IMR-90 (cell line): ENCODE measurements around the gene RUNDC3A. TPM values are rescaled to one million over a fixed set of nuclear protein-coding genes. Genes with fewer than 3 reads are reported as not detected.

Experiments used
- ATAC-seq: fragments of 200-7000 bp; cut with Tn5 transposase; 2 replicates; pipeline ENCODE4 v1.9.1; 2020; ENCODE audit warnings: low read depth, mild to moderate bottlenecking, moderate library complexity
- BruUV-seq: library from RNA; stranded (reverse); fragments of 400-500 nt; replicated peaks from 2 replicates; lab custom pipeline; 2021; lab: Mats Ljungman, UMichigan
- CTCF ChIA-PET: fragments of 300-600 bp; formaldehyde crosslinking; extraction: SDS; loops from one replicate; lab custom pipeline; 2021; ENCODE audit warnings: antibody characterized with exemption; lab: Yijun Ruan, JAX
- POLR2A ChIA-PET: fragments of 300-600 bp; sonication (Branson Sonifier 250); formaldehyde crosslinking; loops from one replicate; lab custom pipeline; 2022; ENCODE audit warnings: antibody characterized with exemption; ENCODE audit not compliant: unreplicated experiment; lab: Charles Lee
- DNase-seq: peaks from one replicate; pipeline ENCODE4 v3.0.0; 2013
- H2AFZ ChIP-seq: replicated peaks from 2 replicates; pipeline ENCODE3; 2013; ENCODE audit warnings: low read length, mild to moderate bottlenecking; ENCODE audit not compliant: poor library complexity
- H2AK5ac ChIP-seq: 2 replicates; pipeline ENCODE4 v1.6.1; 2013; ENCODE audit warnings: low read depth, low read length, inconsistent platforms
- H2AK9ac ChIP-seq: replicated peaks from 2 replicates; pipeline ENCODE3; 2013; ENCODE audit warnings: mild to moderate bottlenecking, low read depth, low read length, moderate library complexity; ENCODE audit not compliant: poor library complexity
- H2BK120ac ChIP-seq: 2 replicates; pipeline ENCODE4 v1.6.1; 2013; ENCODE audit warnings: low read depth, low read length, inconsistent platforms
- H2BK15ac ChIP-seq: 3 replicates; pipeline ENCODE4 v1.6.1; 2013; ENCODE audit warnings: low read depth, low read length, inconsistent platforms
- H2BK20ac ChIP-seq: 2 replicates; pipeline ENCODE4 v1.6.1; 2013; ENCODE audit warnings: low read depth, mild to moderate bottlenecking, inconsistent platforms, low read length, moderate library complexity
- H2BK5ac ChIP-seq: 2 replicates; pipeline ENCODE4 v1.6.1; 2013; ENCODE audit warnings: mild to moderate bottlenecking, low read depth, low read length, inconsistent platforms; ENCODE audit not compliant: poor library complexity, severe bottlenecking
- H3K14ac ChIP-seq: replicated peaks from 2 replicates; pipeline ENCODE4 v1.6.1; 2013; ENCODE audit warnings: low read depth, low read length, inconsistent platforms
- H3K18ac ChIP-seq: 2 replicates; pipeline ENCODE4 v1.6.1; 2013; ENCODE audit warnings: low read depth, low read length, control low read depth
- H3K23ac ChIP-seq: 2 replicates; pipeline ENCODE4 v1.6.1; 2013; ENCODE audit warnings: low read depth, low read length, inconsistent platforms
- H3K27ac ChIP-seq: 2 replicates; pipeline ENCODE4 v1.5.1; 2013; ENCODE audit warnings: mild to moderate bottlenecking, control low read depth, low read length; ENCODE audit not compliant: insufficient read depth
- H3K27me3 ChIP-seq: 2 replicates; pipeline ENCODE4 v1.6.1; 2013; ENCODE audit warnings: low read length; ENCODE audit not compliant: control insufficient read depth, insufficient read depth
- H3K36me3 ChIP-seq: 2 replicates; pipeline ENCODE4 v1.6.1; 2013; ENCODE audit warnings: low read length, mixed read lengths; ENCODE audit not compliant: control insufficient read depth, insufficient read depth
- H3K4ac ChIP-seq: 2 replicates; pipeline ENCODE4 v1.6.1; 2013; ENCODE audit warnings: low read depth, low read length, inconsistent platforms
- H3K4me1 ChIP-seq: 2 replicates; pipeline ENCODE4 v1.6.1; 2013; ENCODE audit warnings: low read length, mixed read lengths; ENCODE audit not compliant: control insufficient read depth, insufficient read depth
- H3K4me2 ChIP-seq: 2 replicates; pipeline ENCODE4 v1.6.1; 2013; ENCODE audit warnings: low read depth, mild to moderate bottlenecking, control low read depth, low read length, moderate library complexity
- H3K4me3 ChIP-seq: 2 replicates; pipeline ENCODE4 v1.5.1; 2013; ENCODE audit warnings: low read depth, mild to moderate bottlenecking, control low read depth, low read length, moderate library complexity; ENCODE audit not compliant: insufficient read depth
- H3K56ac ChIP-seq: 2 replicates; pipeline ENCODE4 v1.6.1; 2013; ENCODE audit warnings: low read length, inconsistent platforms; ENCODE audit not compliant: insufficient read depth; ENCODE audit errors: extremely low read depth
- H3K79me1 ChIP-seq, 2 experiments: 2 replicates each; pipeline ENCODE4 v1.6.1; 2013; ENCODE audit warnings: low read length in 2 of 2, inconsistent platforms in 1 of 2, low read depth in 1 of 2
- H3K9ac ChIP-seq: 2 replicates; pipeline ENCODE4 v1.6.1; 2013; ENCODE audit warnings: low read depth, low read length, control low read depth
- H3K9me1 ChIP-seq: 2 replicates; pipeline ENCODE4 v1.6.1; 2013; ENCODE audit warnings: low read length, inconsistent platforms; ENCODE audit not compliant: insufficient read depth
- H3K9me3 ChIP-seq: 2 replicates; pipeline ENCODE4 v1.6.1; 2013; ENCODE audit warnings: low read length; ENCODE audit not compliant: control insufficient read depth, insufficient read depth
- H4K20me1 ChIP-seq: 2 replicates; pipeline ENCODE4 v1.6.1; 2013; ENCODE audit warnings: low read length, inconsistent platforms; ENCODE audit not compliant: insufficient read depth
- H4K5ac ChIP-seq: 2 replicates; pipeline ENCODE4 v1.6.1; 2013; ENCODE audit warnings: mild to moderate bottlenecking, low read depth, low read length, control low read depth
- H4K8ac ChIP-seq, 2 experiments: 2 replicates each; pipeline ENCODE4 v1.6.1; 2013; ENCODE audit warnings: low read depth in 2 of 2, low read length in 2 of 2, control low read depth in 1 of 2, inconsistent platforms in 1 of 2
- H4K91ac ChIP-seq: 2 replicates; pipeline ENCODE4 v1.6.1; 2013; ENCODE audit warnings: low read depth, low read length, inconsistent platforms; ENCODE audit not compliant: insufficient read depth
- CTCF ChIP-seq: conservative IDR thresholded peaks from 2 replicates; pipeline ENCODE4 v1.5.1; 2012; ENCODE audit warnings: mild to moderate bottlenecking, low read depth, low read length, improper control_type of control experiment
- RAD21 ChIP-seq: IDR thresholded peaks from 2 replicates; pipeline ENCODE4 v1.6.1; 2012; ENCODE audit warnings: low read length, improper control_type of control experiment
- WGBS, 2 experiments: methylation state at CpG; one replicate each; pipeline versions ENCODE4 v1.1.5 to v1.1.7; 2013; ENCODE audit warnings: missing lambda C conversion rate in 2 of 2; ENCODE audit not compliant: insufficient read length in 1 of 2; ENCODE audit errors: extremely low coverage in 2 of 2; 5-methylcytosine and 5-hydroxymethylcytosine counted together
- dilution Hi-C: fragments of 300-500 bp; cut with HindIII; formaldehyde crosslinking; loops from one replicate; pipeline ENCODE4 v1.14.3; 2018; ENCODE audit warnings: low sequenced_read_pairs; ENCODE audit not compliant: unreplicated experiment
- in situ Hi-C: fragments of 300-500 bp; cut with MboI; formaldehyde crosslinking; loops from 3 replicates; pipeline ENCODE4 v1.14.3; 2019; ENCODE audit warnings: low sequenced_read_pairs, inconsistent platforms, mixed read lengths
- intact Hi-C: fragments of 100-400 bp; cut with micrococcal nuclease; formaldehyde crosslinking; loops from 2 replicates; pipeline ENCODE4 v1.10.0; 2022
- polyA plus RNA-seq, 3 experiments: library from polyadenylated mRNA; depleted of rRNA; stranded (reverse); fragments of >200 nt; gene quantifications; 2 replicates each; pipeline ENCODE4 v1.2.3, GENCODE V29; 2012; ENCODE audit warnings: low replicate concordance in 1 of 3
- total RNA-seq: library from RNA; depleted of rRNA; stranded (reverse); fragments of >200 nt; gene quantifications from 2 replicates; pipeline ENCODE4 v1.2.3, GENCODE V29; 2012

RUNDC3A gene
- total and polyA plus RNA-seq, 2 of the 4 experiments (the other 2 are of a cell fraction), result under 0.01 to 0.34 TPM

GRCh38 chr17:44354582-44355561 lies 46.5 kb downstream of the RUNDC3A start:
- Histone ChIP-seq H3K4ac (no peak overlapping the region), H4K8ac (no peak overlapping the region), H3K14ac (no peak overlapping the region), H3K56ac (no peak overlapping the region), H3K27ac (no peak overlapping the region), H3K4me1 (no peaks in the 10 kb centered on the region), H4K91ac (no peak overlapping the region), H3K18ac (no peak overlapping the region), H3K9me1 (no peaks in the 10 kb centered on the region), H3K36me3 (peaks cover 39% of the 10 kb centered on the region), H2AFZ (peak overlapping the region; percentile 32), H3K23ac (no peak overlapping the region), H4K20me1 (peaks cover 8% of the 10 kb centered on the region; the same call in 1 of the 2 replicates), H3K79me1 (peaks cover 0 to 6% of the 10 kb centered on the region in 2 experiments; a peak in 1 of 4 replicates), H2BK120ac (no peak overlapping the region), H3K4me2 (no peak overlapping the region), H2BK15ac (no peak overlapping the region), H2AK9ac (no peak overlapping the region), H3K9ac (no peak overlapping the region), H2BK5ac (no peak overlapping the region), H3K9me3 (no peaks in the 10 kb centered on the region), H2AK5ac (no peak overlapping the region), H2BK20ac (no peak overlapping the region), H3K4me3 (no peak overlapping the region), H3K27me3 (no peaks in the 10 kb centered on the region), H4K5ac (no peak overlapping the region)
- in situ Hi-C loops, result no loop called here
- intact Hi-C loops, result no loop called here
- dilution Hi-C loops, result no loop called here
- 80% methylated on average over 43 of the region's 77 CpGs; no CpG with 5 or more reads in 1 of the 2 experiments for WGBS, 2 experiments
- no TSS peak for BruUV-seq
- no peak for DNase-seq
- CTCF ChIA-PET, result interaction anchor here (0.5 kb wide), 1 partner anchor 333 kb away, joined by 4 read pairs; no protein-coding TSS in a partner anchor
- ATAC-seq, result no peak
- TF ChIP-seq CTCF (no peak; the same call in 1 of the 2 replicates), RAD21 (no peak)
- POLR2A ChIA-PET, result no interaction called here
